Right lobe of liver (tissue), 4 donors: ENCODE data around the gene GMDS.

Source experiments
- POLR2A ChIP-seq: fragments of 450-650 bp; IDR thresholded peaks from one replicate; pipeline ENCODE4 v1.6.1; 2017; ENCODE audit warnings: antibody characterized with exemption, mild to moderate bottlenecking
- TF ChIP-seq, protein P1 (sequence below), 4 donors: fragments of 200-600 bp in 3 of 4; fragments of 450-650 bp in 1 of 4; IDR thresholded peaks; one replicate each; pipeline versions ENCODE4 v1.5.1 to v1.8.0; 2016 to 2022; ENCODE audit warnings: antibody characterized with exemption in 4 of 4, mild to moderate bottlenecking in 2 of 4
- donor health status: DM: no; HTN: no; CAD: no.
- donor health status: DM: no; HTN: no; CAD: no.
- donor health status: DM: no; HTN: yes; CAD: no.

DNA sequence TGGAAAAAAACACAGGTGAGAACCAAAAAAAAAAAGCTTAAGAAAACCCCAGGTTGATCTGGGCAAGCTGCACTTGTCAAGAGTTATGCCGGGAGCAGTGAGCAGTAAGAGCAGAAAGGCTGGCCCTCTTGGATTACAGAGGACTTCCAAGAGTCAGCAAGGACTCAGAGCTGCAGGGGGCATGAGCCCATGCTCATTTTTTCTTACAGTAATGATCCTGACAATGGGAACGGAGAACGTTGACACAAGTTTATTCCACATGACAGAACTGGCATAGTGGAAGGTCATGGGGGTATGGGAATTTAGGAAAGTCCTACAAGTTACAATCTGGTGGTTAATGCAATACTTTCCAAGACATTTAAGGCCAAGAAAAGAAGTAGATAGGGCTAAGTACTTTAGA is 256.6 kb downstream of the GMDS start:
- TF ChIP-seq, protein P1, sequence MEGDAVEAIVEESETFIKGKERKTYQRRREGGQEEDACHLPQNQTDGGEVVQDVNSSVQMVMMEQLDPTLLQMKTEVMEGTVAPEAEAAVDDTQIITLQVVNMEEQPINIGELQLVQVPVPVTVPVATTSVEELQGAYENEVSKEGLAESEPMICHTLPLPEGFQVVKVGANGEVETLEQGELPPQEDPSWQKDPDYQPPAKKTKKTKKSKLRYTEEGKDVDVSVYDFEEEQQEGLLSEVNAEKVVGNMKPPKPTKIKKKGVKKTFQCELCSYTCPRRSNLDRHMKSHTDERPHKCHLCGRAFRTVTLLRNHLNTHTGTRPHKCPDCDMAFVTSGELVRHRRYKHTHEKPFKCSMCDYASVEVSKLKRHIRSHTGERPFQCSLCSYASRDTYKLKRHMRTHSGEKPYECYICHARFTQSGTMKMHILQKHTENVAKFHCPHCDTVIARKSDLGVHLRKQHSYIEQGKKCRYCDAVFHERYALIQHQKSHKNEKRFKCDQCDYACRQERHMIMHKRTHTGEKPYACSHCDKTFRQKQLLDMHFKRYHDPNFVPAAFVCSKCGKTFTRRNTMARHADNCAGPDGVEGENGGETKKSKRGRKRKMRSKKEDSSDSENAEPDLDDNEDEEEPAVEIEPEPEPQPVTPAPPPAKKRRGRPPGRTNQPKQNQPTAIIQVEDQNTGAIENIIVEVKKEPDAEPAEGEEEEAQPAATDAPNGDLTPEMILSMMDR (IDR thresholded peaks at IDR 0.05) = no peak
- TF ChIP-seq POLR2A = no peak
